ENCODE measurements around the gene SLC2A6. TPM values are rescaled to one million over a fixed set of nuclear protein-coding genes. Genes with fewer than 3 reads are reported as not detected.

SLC2A6 gene
- polyA plus RNA-seq, 4 donors, result 0.89 to 2.5 (median 1.5) TPM

- FAIRE-seq (no peak), DNase-seq (no peak)
- H3K27me3 ChIP-seq (ENCODE audit: control insufficient read depth in 3 of 3, insufficient read depth in 3 of 3, low read length in 3 of 3), result peaks cover 0 to 5% (median 0%) of the 10 kb centered on the region in 3 donors
- H3K4me3 ChIP-seq (ENCODE audit: low read depth in 1 of 3, low read length in 3 of 3), result no peak overlapping the region
- H3K4me1 ChIP-seq (ENCODE audit: control insufficient read depth in 3 of 3, insufficient read depth in 2 of 3, low read depth in 1 of 3, low read length in 2 of 3), result no peaks in the 10 kb centered on the region
- no peaks in the 10 kb centered on the region for H3K36me3 ChIP-seq (ENCODE audit: control insufficient read depth in 3 of 3, insufficient read depth in 2 of 3, low read depth in 1 of 3, low read length in 3 of 3)
- no peak overlapping the region for H3K27ac ChIP-seq (ENCODE audit: low read depth in 1 of 3, low read length in 2 of 3)
- no peaks in the 10 kb centered on the region for H3K9me3 ChIP-seq (ENCODE audit: control insufficient read depth in 2 of 2, insufficient read depth in 1 of 2, low read depth in 1 of 2, low read length in 1 of 2)
- WGBS, 3 donors, result 70 to 83% (median 80%) methylated on average over 24 of the region's 24 CpGs
These were observed 15.9 kb upstream of the SLC2A6 start for GRCh38 chr9:133494636-133495326.

- no peak for FAIRE-seq
- 54 to 81% (median 62%) methylated on average over 23 of the region's 23 CpGs for WGBS, 3 donors
- DNase-seq, result no peak
- H3K27me3 ChIP-seq (ENCODE audit: control insufficient read depth in 3 of 3, insufficient read depth in 3 of 3, low read length in 3 of 3), result peaks cover 0 to 5% (median 0%) of the 10 kb centered on the region in 3 donors
- H3K36me3 ChIP-seq (ENCODE audit: control insufficient read depth in 3 of 3, insufficient read depth in 2 of 3, low read depth in 1 of 3, low read length in 3 of 3), result no peaks in the 10 kb centered on the region
- H3K4me3 ChIP-seq (ENCODE audit: low read depth in 1 of 3, low read length in 3 of 3), result no peak overlapping the region
- no peaks in the 10 kb centered on the region for H3K4me1 ChIP-seq (ENCODE audit: control insufficient read depth in 3 of 3, insufficient read depth in 2 of 3, low read depth in 1 of 3, low read length in 2 of 3)
- no peaks in the 10 kb centered on the region for H3K9me3 ChIP-seq (ENCODE audit: control insufficient read depth in 2 of 2, insufficient read depth in 1 of 2, low read depth in 1 of 2, low read length in 1 of 2)
- H3K27ac ChIP-seq (ENCODE audit: low read depth in 1 of 3, low read length in 2 of 3), result no peak overlapping the region
These were observed 15.1 kb upstream of the SLC2A6 start for GRCh38 chr9:133493845-133494540.

- Histone ChIP-seq H3K9me3 (ENCODE audit: control insufficient read depth in 2 of 2, insufficient read depth in 1 of 2, low read depth in 1 of 2, low read length in 1 of 2) (no peaks in the 10 kb centered on the region), H3K27me3 (ENCODE audit: control insufficient read depth in 3 of 3, insufficient read depth in 3 of 3, low read length in 3 of 3) (peaks cover 0 to 5% (median 0%) of the 10 kb centered on the region in 3 donors), H3K4me1 (ENCODE audit: control insufficient read depth in 3 of 3, insufficient read depth in 2 of 3, low read depth in 1 of 3, low read length in 2 of 3) (no peaks in the 10 kb centered on the region), H3K4me3 (ENCODE audit: low read depth in 1 of 3, low read length in 3 of 3) (no peak overlapping the region), H3K36me3 (ENCODE audit: control insufficient read depth in 3 of 3, insufficient read depth in 2 of 3, low read depth in 1 of 3, low read length in 3 of 3) (no peaks in the 10 kb centered on the region), H3K27ac (ENCODE audit: low read depth in 1 of 3, low read length in 2 of 3) (no peak overlapping the region)
- no peak for FAIRE-seq
- DNase-seq, result no peak
- 70 to 83% (median 83%) methylated on average over 10 to 11 of the region's 11 CpGs for WGBS, 3 donors
These were observed 14.5 kb upstream of the SLC2A6 start for GRCh38 chr9:133493428-133493827.

GRCh38 chr9:133492061-133493021 lies 13.4 kb upstream of the SLC2A6 start:
- H3K4me3 ChIP-seq (ENCODE audit: low read depth in 1 of 3, low read length in 3 of 3), result no peak overlapping the region
- no peaks in the 10 kb centered on the region for H3K4me1 ChIP-seq (ENCODE audit: control insufficient read depth in 3 of 3, insufficient read depth in 2 of 3, low read depth in 1 of 3, low read length in 2 of 3)
- no peaks in the 10 kb centered on the region for H3K36me3 ChIP-seq (ENCODE audit: control insufficient read depth in 3 of 3, insufficient read depth in 2 of 3, low read depth in 1 of 3, low read length in 3 of 3)
- DNase-seq (no peak), FAIRE-seq (no peak)
- no peaks in the 10 kb centered on the region for H3K9me3 ChIP-seq (ENCODE audit: control insufficient read depth in 2 of 2, insufficient read depth in 1 of 2, low read depth in 1 of 2, low read length in 1 of 2)
- H3K27ac ChIP-seq (ENCODE audit: low read depth in 1 of 3, low read length in 2 of 3), result no peak overlapping the region
- peaks cover 0 to 5% (median 0%) of the 10 kb centered on the region in 3 donors for H3K27me3 ChIP-seq (ENCODE audit: control insufficient read depth in 3 of 3, insufficient read depth in 3 of 3, low read length in 3 of 3)
- 65 to 71% (median 70%) methylated on average over 28 to 33 of the region's 33 CpGs for WGBS, 3 donors

GRCh38 chr9:133491656-133491925 lies 12.7 kb upstream of the SLC2A6 start:
- WGBS, 3 donors, result 86 to 93% (median 88%) methylated on average over 8 of the region's 8 CpGs

GRCh38 chr9:133490865-133491655 lies 12.2 kb upstream of the SLC2A6 start:
- no peak for FAIRE-seq

More at GRCh38 chr9:133491656-133491925, 12.7 kb upstream of the SLC2A6 start:
- Histone ChIP-seq H3K27me3 (ENCODE audit: control insufficient read depth in 3 of 3, insufficient read depth in 3 of 3, low read length in 3 of 3) (no peaks in the 10 kb centered on the region), H3K4me1 (ENCODE audit: control insufficient read depth in 3 of 3, insufficient read depth in 2 of 3, low read depth in 1 of 3, low read length in 2 of 3) (no peaks in the 10 kb centered on the region), H3K9me3 (ENCODE audit: control insufficient read depth in 2 of 2, insufficient read depth in 1 of 2, low read depth in 1 of 2, low read length in 1 of 2) (no peaks in the 10 kb centered on the region), H3K27ac (ENCODE audit: low read depth in 1 of 3, low read length in 2 of 3) (no peak overlapping the region), H3K4me3 (ENCODE audit: low read depth in 1 of 3, low read length in 3 of 3) (no peak overlapping the region), H3K36me3 (ENCODE audit: control insufficient read depth in 3 of 3, insufficient read depth in 2 of 3, low read depth in 1 of 3, low read length in 3 of 3) (no peaks in the 10 kb centered on the region)
- DNase-seq (no peak), FAIRE-seq (no peak)

GRCh38 chr9:133490201-133490681 lies 11.3 kb upstream of the SLC2A6 start:
- FAIRE-seq (no peak), DNase-seq (no peak)
- Histone ChIP-seq H3K27me3 (ENCODE audit: control insufficient read depth in 3 of 3, insufficient read depth in 3 of 3, low read length in 3 of 3) (no peaks in the 10 kb centered on the region), H3K36me3 (ENCODE audit: control insufficient read depth in 3 of 3, insufficient read depth in 2 of 3, low read depth in 1 of 3, low read length in 3 of 3) (no peaks in the 10 kb centered on the region), H3K9me3 (ENCODE audit: control insufficient read depth in 2 of 2, insufficient read depth in 1 of 2, low read depth in 1 of 2, low read length in 1 of 2) (no peaks in the 10 kb centered on the region), H3K4me3 (ENCODE audit: low read depth in 1 of 3, low read length in 3 of 3) (no peak overlapping the region), H3K27ac (ENCODE audit: low read depth in 1 of 3, low read length in 2 of 3) (no peak overlapping the region), H3K4me1 (ENCODE audit: control insufficient read depth in 3 of 3, insufficient read depth in 2 of 3, low read depth in 1 of 3, low read length in 2 of 3) (peaks cover 0 to 5% (median 0%) of the 10 kb centered on the region in 3 donors)
- 46 to 66% (median 60%) methylated on average over 12 to 13 of the region's 13 CpGs for WGBS, 3 donors

More at GRCh38 chr9:133490865-133491655, 12.2 kb upstream of the SLC2A6 start:
- Histone ChIP-seq H3K27ac (ENCODE audit: low read depth in 1 of 3, low read length in 2 of 3) (no peak overlapping the region), H3K9me3 (ENCODE audit: control insufficient read depth in 2 of 2, insufficient read depth in 1 of 2, low read depth in 1 of 2, low read length in 1 of 2) (no peaks in the 10 kb centered on the region), H3K4me1 (ENCODE audit: control insufficient read depth in 3 of 3, insufficient read depth in 2 of 3, low read depth in 1 of 3, low read length in 2 of 3) (peaks cover 0 to 2% (median 0%) of the 10 kb centered on the region in 3 donors), H3K27me3 (ENCODE audit: control insufficient read depth in 3 of 3, insufficient read depth in 3 of 3, low read length in 3 of 3) (no peaks in the 10 kb centered on the region), H3K36me3 (ENCODE audit: control insufficient read depth in 3 of 3, insufficient read depth in 2 of 3, low read depth in 1 of 3, low read length in 3 of 3) (no peaks in the 10 kb centered on the region), H3K4me3 (ENCODE audit: low read depth in 1 of 3, low read length in 3 of 3) (no peak overlapping the region)
- DNase-seq, result no peak
- 37 to 75% (median 44%) methylated on average over 9 to 12 of the region's 12 CpGs for WGBS, 3 donors

Measured in small intestine (tissue), 7 donors.